SK-N-SH (cell line): ENCODE data around the gene CXCR5.

Experiments used
- EP300 ChIP-seq, 2 experiments: IDR thresholded peaks; 2 replicates each; pipeline versions ENCODE4 v1.4.0 to v1.6.1; 2012; ENCODE audit warnings: borderline replicate concordance in 1 of 2, low read depth in 1 of 2, low read length in 1 of 2
- TF ChIP-seq, protein P1 (sequence below): IDR thresholded peaks from 2 replicates; pipeline ENCODE4 v1.6.1; 2012; ENCODE audit warnings: mild to moderate bottlenecking, low read depth, low read length, moderate library complexity
- TF ChIP-seq, protein P2 (sequence below): fragments of 150-350 bp; IDR thresholded peaks from 2 replicates; pipeline ENCODE4 v1.6.1; 2017; ENCODE audit warnings: antibody characterized with exemption, low read length, low read depth, borderline replicate concordance
- TF ChIP-seq, protein P3 (sequence below): fragments of 200-600 bp; sonication (generic); IDR thresholded peaks from 2 replicates; pipeline ENCODE4 v1.6.1; 2017; ENCODE audit warnings: antibody characterized with exemption, mild to moderate bottlenecking, moderate library complexity
- TF ChIP-seq, protein P4 (sequence below): IDR thresholded peaks from 2 replicates; pipeline ENCODE4 v1.4.0; 2012; ENCODE audit warnings: low read depth, borderline replicate concordance

DNA sequence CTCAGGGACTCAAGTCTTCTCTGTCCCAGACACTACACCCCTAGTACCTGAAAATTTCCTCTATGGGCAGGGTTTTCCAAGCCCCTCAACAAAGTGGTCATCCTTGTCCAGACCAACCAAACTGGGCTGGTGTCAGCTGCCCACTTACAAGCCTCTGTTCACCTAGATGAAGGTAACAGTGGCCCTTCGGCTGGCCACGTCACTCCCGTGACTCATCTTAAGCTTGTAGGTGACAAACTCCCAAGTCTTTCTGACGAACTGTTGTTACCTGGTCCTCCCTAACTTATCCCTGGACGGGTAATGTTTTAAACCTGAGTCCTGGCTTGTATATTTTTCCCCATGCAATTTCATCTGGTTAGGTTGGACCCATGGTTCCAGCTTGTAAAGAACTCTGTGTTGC, 4.7 kb downstream of the CXCR5 start:
- TF ChIP-seq, protein P1, sequence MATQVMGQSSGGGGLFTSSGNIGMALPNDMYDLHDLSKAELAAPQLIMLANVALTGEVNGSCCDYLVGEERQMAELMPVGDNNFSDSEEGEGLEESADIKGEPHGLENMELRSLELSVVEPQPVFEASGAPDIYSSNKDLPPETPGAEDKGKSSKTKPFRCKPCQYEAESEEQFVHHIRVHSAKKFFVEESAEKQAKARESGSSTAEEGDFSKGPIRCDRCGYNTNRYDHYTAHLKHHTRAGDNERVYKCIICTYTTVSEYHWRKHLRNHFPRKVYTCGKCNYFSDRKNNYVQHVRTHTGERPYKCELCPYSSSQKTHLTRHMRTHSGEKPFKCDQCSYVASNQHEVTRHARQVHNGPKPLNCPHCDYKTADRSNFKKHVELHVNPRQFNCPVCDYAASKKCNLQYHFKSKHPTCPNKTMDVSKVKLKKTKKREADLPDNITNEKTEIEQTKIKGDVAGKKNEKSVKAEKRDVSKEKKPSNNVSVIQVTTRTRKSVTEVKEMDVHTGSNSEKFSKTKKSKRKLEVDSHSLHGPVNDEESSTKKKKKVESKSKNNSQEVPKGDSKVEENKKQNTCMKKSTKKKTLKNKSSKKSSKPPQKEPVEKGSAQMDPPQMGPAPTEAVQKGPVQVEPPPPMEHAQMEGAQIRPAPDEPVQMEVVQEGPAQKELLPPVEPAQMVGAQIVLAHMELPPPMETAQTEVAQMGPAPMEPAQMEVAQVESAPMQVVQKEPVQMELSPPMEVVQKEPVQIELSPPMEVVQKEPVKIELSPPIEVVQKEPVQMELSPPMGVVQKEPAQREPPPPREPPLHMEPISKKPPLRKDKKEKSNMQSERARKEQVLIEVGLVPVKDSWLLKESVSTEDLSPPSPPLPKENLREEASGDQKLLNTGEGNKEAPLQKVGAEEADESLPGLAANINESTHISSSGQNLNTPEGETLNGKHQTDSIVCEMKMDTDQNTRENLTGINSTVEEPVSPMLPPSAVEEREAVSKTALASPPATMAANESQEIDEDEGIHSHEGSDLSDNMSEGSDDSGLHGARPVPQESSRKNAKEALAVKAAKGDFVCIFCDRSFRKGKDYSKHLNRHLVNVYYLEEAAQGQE = no peak
- TF ChIP-seq, protein P2, sequence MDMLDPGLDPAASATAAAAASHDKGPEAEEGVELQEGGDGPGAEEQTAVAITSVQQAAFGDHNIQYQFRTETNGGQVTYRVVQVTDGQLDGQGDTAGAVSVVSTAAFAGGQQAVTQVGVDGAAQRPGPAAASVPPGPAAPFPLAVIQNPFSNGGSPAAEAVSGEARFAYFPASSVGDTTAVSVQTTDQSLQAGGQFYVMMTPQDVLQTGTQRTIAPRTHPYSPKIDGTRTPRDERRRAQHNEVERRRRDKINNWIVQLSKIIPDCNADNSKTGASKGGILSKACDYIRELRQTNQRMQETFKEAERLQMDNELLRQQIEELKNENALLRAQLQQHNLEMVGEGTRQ = no peak
- TF ChIP-seq, protein P3, sequence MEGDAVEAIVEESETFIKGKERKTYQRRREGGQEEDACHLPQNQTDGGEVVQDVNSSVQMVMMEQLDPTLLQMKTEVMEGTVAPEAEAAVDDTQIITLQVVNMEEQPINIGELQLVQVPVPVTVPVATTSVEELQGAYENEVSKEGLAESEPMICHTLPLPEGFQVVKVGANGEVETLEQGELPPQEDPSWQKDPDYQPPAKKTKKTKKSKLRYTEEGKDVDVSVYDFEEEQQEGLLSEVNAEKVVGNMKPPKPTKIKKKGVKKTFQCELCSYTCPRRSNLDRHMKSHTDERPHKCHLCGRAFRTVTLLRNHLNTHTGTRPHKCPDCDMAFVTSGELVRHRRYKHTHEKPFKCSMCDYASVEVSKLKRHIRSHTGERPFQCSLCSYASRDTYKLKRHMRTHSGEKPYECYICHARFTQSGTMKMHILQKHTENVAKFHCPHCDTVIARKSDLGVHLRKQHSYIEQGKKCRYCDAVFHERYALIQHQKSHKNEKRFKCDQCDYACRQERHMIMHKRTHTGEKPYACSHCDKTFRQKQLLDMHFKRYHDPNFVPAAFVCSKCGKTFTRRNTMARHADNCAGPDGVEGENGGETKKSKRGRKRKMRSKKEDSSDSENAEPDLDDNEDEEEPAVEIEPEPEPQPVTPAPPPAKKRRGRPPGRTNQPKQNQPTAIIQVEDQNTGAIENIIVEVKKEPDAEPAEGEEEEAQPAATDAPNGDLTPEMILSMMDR = no peak
- TF ChIP-seq, protein P4, sequence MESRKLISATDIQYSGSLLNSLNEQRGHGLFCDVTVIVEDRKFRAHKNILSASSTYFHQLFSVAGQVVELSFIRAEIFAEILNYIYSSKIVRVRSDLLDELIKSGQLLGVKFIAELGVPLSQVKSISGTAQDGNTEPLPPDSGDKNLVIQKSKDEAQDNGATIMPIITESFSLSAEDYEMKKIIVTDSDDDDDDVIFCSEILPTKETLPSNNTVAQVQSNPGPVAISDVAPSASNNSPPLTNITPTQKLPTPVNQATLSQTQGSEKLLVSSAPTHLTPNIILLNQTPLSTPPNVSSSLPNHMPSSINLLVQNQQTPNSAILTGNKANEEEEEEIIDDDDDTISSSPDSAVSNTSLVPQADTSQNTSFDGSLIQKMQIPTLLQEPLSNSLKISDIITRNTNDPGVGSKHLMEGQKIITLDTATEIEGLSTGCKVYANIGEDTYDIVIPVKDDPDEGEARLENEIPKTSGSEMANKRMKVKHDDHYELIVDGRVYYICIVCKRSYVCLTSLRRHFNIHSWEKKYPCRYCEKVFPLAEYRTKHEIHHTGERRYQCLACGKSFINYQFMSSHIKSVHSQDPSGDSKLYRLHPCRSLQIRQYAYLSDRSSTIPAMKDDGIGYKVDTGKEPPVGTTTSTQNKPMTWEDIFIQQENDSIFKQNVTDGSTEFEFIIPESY = no peak
- TF ChIP-seq EP300 (IDR thresholded peaks at IDR 0.05; ENCODE audit: borderline replicate concordance in 1 of 2, low read depth in 1 of 2, low read length in 1 of 2) = no peak
